Gastrocnemius medialis (tissue), 4 donors: ENCODE data around the gene ARHGAP26.

Source experiments
- POLR2A ChIP-seq, 2 donors: fragments of 450-650 bp; IDR thresholded peaks; one replicate each; pipeline ENCODE4 v1.6.1; 2017; ENCODE audit warnings: antibody characterized with exemption in 2 of 2, mild to moderate bottlenecking in 2 of 2, moderate library complexity in 2 of 2
- TF ChIP-seq, protein P1 (sequence below), 5 experiments: fragments of 450-650 bp in 3 of 5; fragments of 200-600 bp in 2 of 5; sonication (generic) in 2 of 5; IDR thresholded peaks in 4 of 5; conservative IDR thresholded peaks in 1 of 5; 1 replicate in 4 of 5; 2 replicates in 1 of 5; pipeline ENCODE4 v1.5.1; 2016 to 2019; ENCODE audit warnings: antibody characterized with exemption in 5 of 5, mild to moderate bottlenecking in 3 of 5, moderate library complexity in 3 of 5

DNA sequence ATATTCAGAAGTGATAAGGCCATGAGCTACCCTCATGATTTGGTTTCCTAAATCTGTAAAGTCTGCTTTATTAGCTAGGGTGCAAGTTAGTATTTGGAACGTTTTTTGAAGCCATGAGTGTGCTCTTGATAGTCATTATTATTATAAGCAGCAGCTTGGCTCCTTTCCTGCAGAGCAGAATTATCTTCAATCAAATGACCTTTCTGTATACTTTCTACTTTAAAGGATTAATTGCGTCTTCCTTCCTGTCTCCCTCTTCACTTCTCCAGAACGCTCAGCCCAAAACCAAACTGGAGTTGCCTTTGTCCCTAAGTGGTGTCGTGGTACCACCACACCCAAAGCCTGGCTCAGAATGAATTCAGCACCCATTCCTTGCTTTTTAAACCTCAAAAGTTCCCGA is 211.3 kb downstream of the ARHGAP26 start:
- TF ChIP-seq, protein P1, sequence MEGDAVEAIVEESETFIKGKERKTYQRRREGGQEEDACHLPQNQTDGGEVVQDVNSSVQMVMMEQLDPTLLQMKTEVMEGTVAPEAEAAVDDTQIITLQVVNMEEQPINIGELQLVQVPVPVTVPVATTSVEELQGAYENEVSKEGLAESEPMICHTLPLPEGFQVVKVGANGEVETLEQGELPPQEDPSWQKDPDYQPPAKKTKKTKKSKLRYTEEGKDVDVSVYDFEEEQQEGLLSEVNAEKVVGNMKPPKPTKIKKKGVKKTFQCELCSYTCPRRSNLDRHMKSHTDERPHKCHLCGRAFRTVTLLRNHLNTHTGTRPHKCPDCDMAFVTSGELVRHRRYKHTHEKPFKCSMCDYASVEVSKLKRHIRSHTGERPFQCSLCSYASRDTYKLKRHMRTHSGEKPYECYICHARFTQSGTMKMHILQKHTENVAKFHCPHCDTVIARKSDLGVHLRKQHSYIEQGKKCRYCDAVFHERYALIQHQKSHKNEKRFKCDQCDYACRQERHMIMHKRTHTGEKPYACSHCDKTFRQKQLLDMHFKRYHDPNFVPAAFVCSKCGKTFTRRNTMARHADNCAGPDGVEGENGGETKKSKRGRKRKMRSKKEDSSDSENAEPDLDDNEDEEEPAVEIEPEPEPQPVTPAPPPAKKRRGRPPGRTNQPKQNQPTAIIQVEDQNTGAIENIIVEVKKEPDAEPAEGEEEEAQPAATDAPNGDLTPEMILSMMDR (IDR thresholded peaks at IDR 0.05 in 4 of 5, conservative IDR thresholded peaks at IDR 0.05 in 1 of 5): no peak
- no peak for TF ChIP-seq POLR2A (IDR thresholded peaks at IDR 0.05)
